ENCODE measurements around the gene CYFIP2. TPM values are rescaled to one million over a fixed set of nuclear protein-coding genes. Genes with fewer than 3 reads are reported as not detected.

Gene CYFIP2
- 10 to 100 TPM; 24.8 to 28.6 (median 25.8) TPM for total RNA-seq
- long read RNA-seq, donor 1, full-length matches to known transcripts = 5 of 18 reads
- long read RNA-seq, donor 1, partial matches to known transcripts = 8 of 18 reads
- long read RNA-seq, donor 1, other reads (novel, unspliced or antisense) = 5 of 18 reads
- long read RNA-seq, donor 2, partial matches to known transcripts = 9 of 12 reads
- long read RNA-seq, donor 2, other reads (novel, unspliced or antisense) = 3 of 12 reads

GRCh38 chr5:157265714-157266285 is at the start of gene CYFIP2:
Gene CYFIP2, plus strand, starts transcription at chr5:157266123. Its CDS starts 19,239 bp downstream, at chr5:157285362.
- peak; percentile 78 to 90 (median 88) for DNase-seq
- H3K4me3 ChIP-seq = peak within 1 kb of the TSS; percentile 35
- H3K36me3 ChIP-seq (ENCODE audit: low read depth) = no peaks in the 10 kb centered on the region
- no peaks in the 10 kb centered on the region for H3K9me3 ChIP-seq
- H3K4me1 ChIP-seq (ENCODE audit: low read depth) = peaks cover 13% of the 10 kb centered on the region
- intact Hi-C loops (cut with DNase I, micrococcal nuclease) = no loop called here
- TF ChIP-seq, protein P1, sequence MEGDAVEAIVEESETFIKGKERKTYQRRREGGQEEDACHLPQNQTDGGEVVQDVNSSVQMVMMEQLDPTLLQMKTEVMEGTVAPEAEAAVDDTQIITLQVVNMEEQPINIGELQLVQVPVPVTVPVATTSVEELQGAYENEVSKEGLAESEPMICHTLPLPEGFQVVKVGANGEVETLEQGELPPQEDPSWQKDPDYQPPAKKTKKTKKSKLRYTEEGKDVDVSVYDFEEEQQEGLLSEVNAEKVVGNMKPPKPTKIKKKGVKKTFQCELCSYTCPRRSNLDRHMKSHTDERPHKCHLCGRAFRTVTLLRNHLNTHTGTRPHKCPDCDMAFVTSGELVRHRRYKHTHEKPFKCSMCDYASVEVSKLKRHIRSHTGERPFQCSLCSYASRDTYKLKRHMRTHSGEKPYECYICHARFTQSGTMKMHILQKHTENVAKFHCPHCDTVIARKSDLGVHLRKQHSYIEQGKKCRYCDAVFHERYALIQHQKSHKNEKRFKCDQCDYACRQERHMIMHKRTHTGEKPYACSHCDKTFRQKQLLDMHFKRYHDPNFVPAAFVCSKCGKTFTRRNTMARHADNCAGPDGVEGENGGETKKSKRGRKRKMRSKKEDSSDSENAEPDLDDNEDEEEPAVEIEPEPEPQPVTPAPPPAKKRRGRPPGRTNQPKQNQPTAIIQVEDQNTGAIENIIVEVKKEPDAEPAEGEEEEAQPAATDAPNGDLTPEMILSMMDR (IDR thresholded peaks at IDR 0.05) = no peak
- peak; percentile 95 for ATAC-seq

DNA sequence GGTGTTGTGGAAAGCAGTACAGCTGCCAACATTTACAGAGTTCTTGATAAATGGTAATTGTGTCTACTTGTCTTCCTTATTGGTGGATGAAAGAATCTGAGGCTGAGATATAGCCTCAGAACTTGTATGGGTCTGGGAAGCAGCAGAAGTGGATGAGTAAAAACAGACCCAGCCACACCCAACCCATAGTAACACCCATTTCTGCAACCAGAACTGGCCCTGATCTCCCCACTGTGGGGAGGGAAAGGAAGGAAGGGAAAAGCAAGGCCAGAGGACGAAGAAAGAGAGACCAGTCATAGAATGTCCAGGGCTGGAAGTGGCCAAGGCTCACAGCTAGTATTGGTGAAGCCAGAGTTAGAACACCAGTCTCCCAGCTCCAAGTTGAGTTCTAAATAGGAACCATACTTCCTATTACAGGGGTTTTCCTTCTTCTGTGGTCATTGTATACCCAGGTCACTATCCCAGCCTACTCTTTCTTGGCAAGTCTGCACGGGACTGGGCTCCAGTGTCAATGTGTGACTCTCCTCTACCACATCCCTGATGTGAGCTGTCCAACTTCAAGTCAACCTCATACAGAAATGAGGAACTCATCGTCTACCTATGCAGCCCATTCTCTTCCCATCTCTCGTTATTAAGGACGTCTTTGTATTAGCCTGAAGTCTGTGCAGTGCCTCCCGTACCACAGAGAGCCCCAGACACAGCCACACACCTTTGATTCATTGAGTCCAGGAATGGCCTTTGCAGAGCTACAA is 49.4 kb upstream of the CYFIP2 start:
- ATAC-seq (peak; percentile 21), DNase-seq (no peak)
- Histone ChIP-seq H3K36me3 (ENCODE audit: low read depth) (no peaks in the 10 kb centered on the region), H3K4me3 (no peak overlapping the region), H3K9me3 (no peaks in the 10 kb centered on the region), H3K4me1 (ENCODE audit: low read depth) (no peaks in the 10 kb centered on the region)
- intact Hi-C loops (cut with DNase I, micrococcal nuclease) = no loop called here
- TF ChIP-seq, protein P1 (IDR thresholded peaks at IDR 0.05) = no peak

- intact Hi-C loops (cut with DNase I, micrococcal nuclease) = no loop called here
Observed at GRCh38 chr5:157217289-157218024, 48.5 kb upstream of the CYFIP2 start.

GRCh38 chr5:157219491-157220271 is 46.2 kb upstream of the CYFIP2 start:
- no peaks in the 10 kb centered on the region for H3K36me3 ChIP-seq (ENCODE audit: low read depth)
- H3K9me3 ChIP-seq = no peaks in the 10 kb centered on the region
- no peak for DNase-seq
- TF ChIP-seq, protein P1 (IDR thresholded peaks at IDR 0.05) = no peak
- H3K4me3 ChIP-seq = no peak overlapping the region
- H3K4me1 ChIP-seq (ENCODE audit: low read depth) = no peaks in the 10 kb centered on the region
- ATAC-seq = no peak
- intact Hi-C loops (cut with DNase I, micrococcal nuclease) = no loop called here

More at GRCh38 chr5:157217289-157218024, 48.5 kb upstream of the CYFIP2 start:
- Histone ChIP-seq H3K9me3 (no peaks in the 10 kb centered on the region), H3K4me3 (no peak overlapping the region), H3K4me1 (ENCODE audit: low read depth) (no peaks in the 10 kb centered on the region), H3K36me3 (ENCODE audit: low read depth) (no peaks in the 10 kb centered on the region)
- DNase-seq = no peak
- TF ChIP-seq, protein P1 (IDR thresholded peaks at IDR 0.05) = no peak
- no peak for ATAC-seq

GRCh38 chr5:157221959-157222358 is 44.0 kb upstream of the CYFIP2 start:
- intact Hi-C loops (cut with DNase I, micrococcal nuclease) = no loop called here
- DNase-seq (no peak), ATAC-seq (no peak)
- Histone ChIP-seq H3K36me3 (ENCODE audit: low read depth) (no peaks in the 10 kb centered on the region), H3K9me3 (no peaks in the 10 kb centered on the region), H3K4me1 (ENCODE audit: low read depth) (no peaks in the 10 kb centered on the region), H3K4me3 (no peak overlapping the region)
- TF ChIP-seq, protein P1 (IDR thresholded peaks at IDR 0.05) = no peak

Measured in mucosa of descending colon (tissue), 3 donors.